Smooth muscle cell (in vitro differentiated cells): ENCODE measurements around the gene BCL7B. TPM values are rescaled to one million over a fixed set of nuclear protein-coding genes. Genes with fewer than 3 reads are reported as not detected.
"Not testable (repeated sequence)": the region's sequence is repeated elsewhere in the genome, so short reads cannot be mapped to it uniquely, and the experiment has no call there.

Experiments
- DNase-seq: peaks from one replicate; lab custom pipeline; 2025; ENCODE audit not compliant: unreplicated experiment; lab: John Stamatoyannopoulos, UW
- H2AFZ ChIP-seq: fragments of 200-600 bp; sonication (generic); 2 replicates; pipeline ENCODE4 v1.6.0; 2016; ENCODE audit warnings: antibody characterized with exemption, low read depth, mild to moderate bottlenecking
- H3F3A ChIP-seq: fragments of 200-600 bp; sonication (generic); 2 replicates; pipeline ENCODE4 v1.6.0; 2017; ENCODE audit warnings: antibody characterized with exemption, low read depth
- H3K27ac ChIP-seq: fragments of 200-600 bp; sonication (generic); 2 replicates; pipeline ENCODE4 v1.5.1; 2016; ENCODE audit warnings: low read depth, mild to moderate bottlenecking
- H3K27me3 ChIP-seq: fragments of 200-600 bp; sonication (generic); 2 replicates; pipeline ENCODE4 v1.6.1; 2016; ENCODE audit warnings: low read depth, mild to moderate bottlenecking
- H3K36me3 ChIP-seq: fragments of 200-600 bp; sonication (generic); 2 replicates; pipeline ENCODE4 v1.5.1; 2016; ENCODE audit warnings: low read depth
- H3K4me1 ChIP-seq: fragments of 200-600 bp; sonication (generic); 2 replicates; pipeline ENCODE4 v1.5.1; 2016; ENCODE audit warnings: low read depth
- H3K4me2 ChIP-seq: fragments of 200-600 bp; sonication (generic); 2 replicates; pipeline ENCODE4 v1.6.0; 2016; ENCODE audit warnings: mild to moderate bottlenecking
- H3K4me3 ChIP-seq: fragments of 200-600 bp; sonication (generic); 2 replicates; pipeline ENCODE4 v1.5.1; 2016; ENCODE audit warnings: mild to moderate bottlenecking
- H3K79me2 ChIP-seq: fragments of 200-600 bp; sonication (generic); 2 replicates; pipeline ENCODE4 v1.6.0; 2016; ENCODE audit warnings: low read depth, mild to moderate bottlenecking
- H3K9ac ChIP-seq: fragments of 200-600 bp; sonication (generic); 2 replicates; pipeline ENCODE4 v1.6.0; 2016; ENCODE audit warnings: low read depth
- H3K9me3 ChIP-seq: fragments of 200-600 bp; sonication (generic); replicated peaks from 2 replicates; pipeline ENCODE4 v1.5.1; 2016; ENCODE audit warnings: low read depth
- H4K20me1 ChIP-seq: fragments of 200-600 bp; sonication (generic); 2 replicates; pipeline ENCODE4 v1.6.0; 2016; ENCODE audit warnings: low read depth
- WGBS: methylation state at CpG from one replicate; pipeline ENCODE4 v1.1.7; 2016; ENCODE audit warnings: low lambda C conversion rate; 5-methylcytosine and 5-hydroxymethylcytosine counted together
- polyA plus RNA-seq: library from polyadenylated mRNA; unstranded; fragments of >200 nt; fragmentation: Nextera tagmentation; extraction: Ambion mirVana; gene quantifications from 2 replicates; pipeline ENCODE4 v1.2.1, GENCODE V29; 2016
- total RNA-seq: library from RNA; depleted of rRNA; stranded (reverse); fragments of >200 nt; gene quantifications from 2 replicates; pipeline ENCODE4 v1.2.3, GENCODE V29; 2014
- TF ChIP-seq, protein P1 (sequence below): fragments of 200-600 bp; sonication (generic); IDR thresholded peaks from 2 replicates; pipeline ENCODE4 v1.5.1; 2017; ENCODE audit warnings: borderline replicate concordance, mild to moderate bottlenecking, antibody characterized with exemption; ENCODE audit not compliant: insufficient read depth, poor library complexity, severe bottlenecking

Gene BCL7B
- total and polyA plus RNA-seq, 2 experiments from 2014 or later: 30.7 to 31.9 TPM

DNA sequence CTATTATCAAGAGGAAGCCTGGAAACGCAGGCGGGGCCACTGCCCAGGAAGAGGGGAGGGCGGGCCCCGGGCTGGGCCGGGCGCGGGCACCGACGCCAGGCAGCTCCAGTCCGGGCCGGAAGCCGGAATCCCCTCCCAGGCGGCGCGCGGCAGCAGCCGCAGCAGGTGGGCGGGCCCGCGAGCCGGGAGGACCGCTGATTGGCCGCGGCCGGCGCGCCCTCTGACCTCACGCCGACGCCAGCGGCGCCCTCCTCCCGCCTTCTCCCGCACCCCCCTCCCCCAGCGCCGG is 438 bp downstream of the BCL7B start:
- H2AFZ ChIP-seq: peak overlapping the region; percentile 94
- peaks cover 48% of the 10 kb centered on the region for H3K79me2 ChIP-seq
- H3K4me1 ChIP-seq: peaks cover 9% of the 10 kb centered on the region
- TF ChIP-seq, protein P1, sequence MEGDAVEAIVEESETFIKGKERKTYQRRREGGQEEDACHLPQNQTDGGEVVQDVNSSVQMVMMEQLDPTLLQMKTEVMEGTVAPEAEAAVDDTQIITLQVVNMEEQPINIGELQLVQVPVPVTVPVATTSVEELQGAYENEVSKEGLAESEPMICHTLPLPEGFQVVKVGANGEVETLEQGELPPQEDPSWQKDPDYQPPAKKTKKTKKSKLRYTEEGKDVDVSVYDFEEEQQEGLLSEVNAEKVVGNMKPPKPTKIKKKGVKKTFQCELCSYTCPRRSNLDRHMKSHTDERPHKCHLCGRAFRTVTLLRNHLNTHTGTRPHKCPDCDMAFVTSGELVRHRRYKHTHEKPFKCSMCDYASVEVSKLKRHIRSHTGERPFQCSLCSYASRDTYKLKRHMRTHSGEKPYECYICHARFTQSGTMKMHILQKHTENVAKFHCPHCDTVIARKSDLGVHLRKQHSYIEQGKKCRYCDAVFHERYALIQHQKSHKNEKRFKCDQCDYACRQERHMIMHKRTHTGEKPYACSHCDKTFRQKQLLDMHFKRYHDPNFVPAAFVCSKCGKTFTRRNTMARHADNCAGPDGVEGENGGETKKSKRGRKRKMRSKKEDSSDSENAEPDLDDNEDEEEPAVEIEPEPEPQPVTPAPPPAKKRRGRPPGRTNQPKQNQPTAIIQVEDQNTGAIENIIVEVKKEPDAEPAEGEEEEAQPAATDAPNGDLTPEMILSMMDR: no peak
- H3F3A ChIP-seq: peaks cover 11% of the 10 kb centered on the region
- peak; percentile 73 for DNase-seq
- no peaks in the 10 kb centered on the region for H3K9me3 ChIP-seq
- peak overlapping the region; percentile 100 for H3K27ac ChIP-seq
- peaks cover 3% of the 10 kb centered on the region for H3K36me3 ChIP-seq
- no peaks in the 10 kb centered on the region for H3K27me3 ChIP-seq
- peak overlapping the region; percentile 99 for H3K4me3 ChIP-seq
- peak overlapping the region; percentile 99 for H3K9ac ChIP-seq
- H4K20me1 ChIP-seq: peaks cover 38% of the 10 kb centered on the region
- 0% methylated on average over 21 of the region's 36 CpGs for WGBS
- peak overlapping the region; percentile 97 for H3K4me2 ChIP-seq

GRCh38 chr7:73556208-73557107 is 1.0 kb downstream of the BCL7B start:
- 42% methylated on average over 28 of the region's 28 CpGs for WGBS
- TF ChIP-seq, protein P1: no peak
- DNase-seq: no peak

GRCh38 chr7:73555411-73555982 is 2.0 kb downstream of the BCL7B start:
- Histone ChIP-seq H3K4me3 (no peak overlapping the region), H3K27ac (peak overlapping the region; percentile 100)

More at GRCh38 chr7:73556208-73557107, 1.0 kb downstream of the BCL7B start:
- H3K4me3 ChIP-seq: peak overlapping the region; percentile 99
- peaks cover 52% of the 10 kb centered on the region for H3K79me2 ChIP-seq
- H3K36me3 ChIP-seq: peaks cover 9% of the 10 kb centered on the region
- peaks cover 11% of the 10 kb centered on the region for H3F3A ChIP-seq
- H3K9me3 ChIP-seq: no peaks in the 10 kb centered on the region
- peak overlapping the region; percentile 99 for H3K9ac ChIP-seq
- H3K27ac ChIP-seq: peak overlapping the region; percentile 100
- H3K4me2 ChIP-seq: peak overlapping the region; percentile 97
- H2AFZ ChIP-seq: peak overlapping the region; percentile 9
- H3K27me3 ChIP-seq: no peaks in the 10 kb centered on the region
- peaks cover 9% of the 10 kb centered on the region for H3K4me1 ChIP-seq
- peaks cover 40% of the 10 kb centered on the region for H4K20me1 ChIP-seq

DNA sequence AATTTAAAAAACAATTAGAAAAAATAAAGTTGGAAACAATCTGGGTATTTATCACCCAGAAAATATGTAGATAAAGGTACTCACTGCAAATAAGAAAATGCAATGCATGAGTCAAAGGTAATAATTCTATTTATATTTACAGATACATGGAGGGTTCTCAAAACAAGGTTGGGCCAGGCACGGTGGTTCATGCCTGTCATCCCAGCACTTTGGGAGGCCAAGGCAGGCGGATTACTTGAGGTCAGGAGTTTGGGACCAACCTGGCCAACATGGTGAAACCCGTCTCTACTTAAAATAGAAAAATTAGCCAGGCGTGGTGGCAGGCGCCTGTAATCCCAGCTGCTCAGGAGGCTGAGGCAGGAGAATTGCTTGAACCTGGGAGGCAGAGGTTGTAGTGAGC is 7.4 kb downstream of the BCL7B start:
- H3K9me3 ChIP-seq, H3K4me1 ChIP-seq, H3F3A ChIP-seq, H3K27ac ChIP-seq, DNase-seq, H3K9ac ChIP-seq, H3K4me3 ChIP-seq, H3K4me2 ChIP-seq, H2AFZ ChIP-seq, H3K27me3 ChIP-seq: not testable (repeated sequence)
- peaks cover 67% of the 10 kb centered on the region for H4K20me1 ChIP-seq
- WGBS: 99% methylated on average over 5 of the region's 5 CpGs
- H3K36me3 ChIP-seq: peaks cover 15% of the 10 kb centered on the region
- H3K79me2 ChIP-seq: peaks cover 93% of the 10 kb centered on the region

More at GRCh38 chr7:73555411-73555982, 2.0 kb downstream of the BCL7B start:
- Histone ChIP-seq H3F3A (peaks cover 11% of the 10 kb centered on the region), H3K9ac (no peak overlapping the region), H4K20me1 (peaks cover 47% of the 10 kb centered on the region), H3K4me1 (peaks cover 9% of the 10 kb centered on the region), H3K9me3 (no peaks in the 10 kb centered on the region), H3K27me3 (no peaks in the 10 kb centered on the region), H3K36me3 (peaks cover 10% of the 10 kb centered on the region), H3K4me2 (peak overlapping the region; percentile 97), H2AFZ (no peak overlapping the region), H3K79me2 (peaks cover 59% of the 10 kb centered on the region)
- 90% methylated on average over 6 of the region's 6 CpGs for WGBS
- DNase-seq: no peak
- TF ChIP-seq, protein P1: no peak
